NCI-H1105 treated with DMSO at 0.1 percent for 48 hours (cell line): ENCODE data around the gene BTN1A1.
A peak's percentile ranks its signal among the peaks of the same experiment; 100 is the strongest.
"Not testable (repeated sequence)": the region's sequence is repeated elsewhere in the genome, so short reads cannot be mapped to it uniquely, and the experiment has no call there.

Experiments
- DNase-seq: peaks from one replicate; lab custom pipeline; 2025; lab: John Stamatoyannopoulos, UW

BTN1A1 gene

DNA sequence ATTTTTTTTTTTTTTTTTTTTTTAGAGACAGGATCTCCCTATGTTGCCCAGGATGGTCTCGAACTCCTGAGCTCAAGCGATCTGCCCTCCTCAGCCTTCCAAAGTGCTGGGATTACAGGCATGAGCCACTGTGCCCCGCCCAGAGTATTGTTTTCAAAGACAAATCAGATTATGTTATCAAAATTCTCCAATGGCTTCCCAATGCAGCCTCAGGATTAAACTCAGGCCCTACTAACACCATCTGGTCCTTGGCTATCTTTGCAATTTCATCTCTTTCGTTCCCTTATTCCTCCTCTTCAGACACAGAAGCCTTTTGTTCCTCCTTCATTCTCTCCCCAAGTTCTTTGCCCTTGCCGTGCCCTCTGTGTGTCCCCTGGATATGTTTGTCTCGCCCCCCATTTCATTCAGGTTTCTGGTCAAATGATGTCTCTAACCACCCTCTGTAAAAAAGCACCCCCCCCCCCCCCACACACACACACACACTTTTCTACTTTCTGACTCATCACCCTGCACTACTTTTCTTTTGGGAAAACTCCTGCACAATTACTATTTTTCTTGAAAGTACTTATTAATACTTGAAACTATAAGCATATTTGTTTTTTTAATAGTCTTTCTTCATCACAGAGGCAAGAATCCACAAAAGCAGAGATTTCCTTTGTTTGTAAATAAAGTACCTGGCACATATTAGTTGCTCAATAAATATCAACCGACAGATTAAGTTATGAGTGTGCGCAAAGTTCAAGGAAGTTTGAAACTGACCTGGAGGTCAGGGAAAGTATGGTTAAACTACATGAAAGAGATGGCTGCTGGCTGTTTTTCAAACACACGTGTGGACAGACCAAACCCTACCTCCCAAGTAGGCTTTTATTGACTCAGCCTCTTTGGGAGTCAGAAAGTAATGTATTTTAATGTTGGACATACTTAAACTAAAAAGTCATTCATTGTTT, 16.7 kb downstream of the BTN1A1 start:
- no peak for DNase-seq

- DNase-seq = no peak
Observed at GRCh38 chr6:26519359-26519758, 19.3 kb downstream of the BTN1A1 start.

- DNase-seq = peak; percentile 81
Observed at GRCh38 chr6:26520237-26520849, 20.2 kb downstream of the BTN1A1 start.

GRCh38 chr6:26520850-26521599, 20.9 kb downstream of the BTN1A1 start:
- DNase-seq = peak; percentile 83

GRCh38 chr6:26521600-26522391, 21.7 kb downstream of the BTN1A1 start:
- peak; percentile 57 for DNase-seq

- not testable (repeated sequence) for DNase-seq
Observed at GRCh38 chr6:26522486-26523228, 22.6 kb downstream of the BTN1A1 start.

- not testable (repeated sequence) for DNase-seq
Observed at GRCh38 chr6:26524314-26524713, 24.2 kb downstream of the BTN1A1 start.

DNA sequence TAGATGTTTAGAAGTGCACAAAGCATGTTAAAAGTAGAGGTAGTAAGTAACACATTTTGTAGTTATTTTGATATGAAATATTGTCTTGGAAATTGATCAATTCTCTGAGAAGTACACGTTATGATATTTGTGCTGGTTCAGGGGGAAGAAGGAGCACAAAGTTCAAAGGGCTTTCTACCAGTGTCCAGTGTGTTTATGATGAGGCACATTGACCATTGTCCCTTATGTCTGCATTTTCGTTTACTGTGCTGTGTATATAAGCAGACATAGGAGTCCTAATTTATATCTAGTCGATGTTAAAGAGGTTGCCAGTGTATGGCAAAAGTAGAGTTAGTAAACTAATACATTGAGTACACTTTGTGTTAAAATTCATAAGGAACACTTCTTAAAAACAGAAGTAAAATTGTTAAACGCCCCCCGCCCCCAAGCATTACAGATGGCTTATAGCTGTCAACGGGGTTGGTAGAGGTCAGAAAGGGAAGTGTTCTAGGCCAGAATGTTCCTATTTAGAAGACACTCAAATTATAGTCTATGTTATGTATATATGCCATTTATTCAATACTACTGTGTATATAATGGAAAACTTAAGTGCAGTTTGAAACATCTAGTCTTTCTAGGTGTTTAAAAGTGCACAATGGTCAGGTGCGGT, 24.7 kb downstream of the BTN1A1 start:
- no peak for DNase-seq

DNA sequence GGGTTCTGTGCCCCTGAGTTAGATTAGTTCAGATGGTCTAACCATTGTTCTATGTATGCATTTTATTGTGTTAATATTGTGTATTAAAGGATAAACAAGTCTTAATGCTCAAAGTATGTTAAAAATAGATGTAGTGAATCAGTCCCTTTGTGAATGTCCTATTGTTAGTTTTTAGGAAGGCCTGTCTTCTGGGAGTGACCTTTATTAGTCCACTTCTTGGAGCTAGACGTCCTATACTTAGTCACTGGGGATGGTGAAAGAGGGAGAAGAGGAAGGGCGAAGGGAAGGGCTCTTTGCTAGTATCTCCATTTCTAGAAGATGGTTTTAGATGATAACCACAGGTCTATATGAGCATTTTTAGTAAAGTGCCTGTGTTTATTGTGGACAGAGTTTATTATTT, 25.7 kb downstream of the BTN1A1 start:
- DNase-seq = no peak

- no peak for DNase-seq
Observed at GRCh38 chr6:26526928-26527327, 26.8 kb downstream of the BTN1A1 start.

- no peak for DNase-seq
Observed at GRCh38 chr6:26530203-26530602, 30.1 kb downstream of the BTN1A1 start.

- DNase-seq = no peak
Observed at GRCh38 chr6:26531897-26532296, 31.8 kb downstream of the BTN1A1 start.

DNA sequence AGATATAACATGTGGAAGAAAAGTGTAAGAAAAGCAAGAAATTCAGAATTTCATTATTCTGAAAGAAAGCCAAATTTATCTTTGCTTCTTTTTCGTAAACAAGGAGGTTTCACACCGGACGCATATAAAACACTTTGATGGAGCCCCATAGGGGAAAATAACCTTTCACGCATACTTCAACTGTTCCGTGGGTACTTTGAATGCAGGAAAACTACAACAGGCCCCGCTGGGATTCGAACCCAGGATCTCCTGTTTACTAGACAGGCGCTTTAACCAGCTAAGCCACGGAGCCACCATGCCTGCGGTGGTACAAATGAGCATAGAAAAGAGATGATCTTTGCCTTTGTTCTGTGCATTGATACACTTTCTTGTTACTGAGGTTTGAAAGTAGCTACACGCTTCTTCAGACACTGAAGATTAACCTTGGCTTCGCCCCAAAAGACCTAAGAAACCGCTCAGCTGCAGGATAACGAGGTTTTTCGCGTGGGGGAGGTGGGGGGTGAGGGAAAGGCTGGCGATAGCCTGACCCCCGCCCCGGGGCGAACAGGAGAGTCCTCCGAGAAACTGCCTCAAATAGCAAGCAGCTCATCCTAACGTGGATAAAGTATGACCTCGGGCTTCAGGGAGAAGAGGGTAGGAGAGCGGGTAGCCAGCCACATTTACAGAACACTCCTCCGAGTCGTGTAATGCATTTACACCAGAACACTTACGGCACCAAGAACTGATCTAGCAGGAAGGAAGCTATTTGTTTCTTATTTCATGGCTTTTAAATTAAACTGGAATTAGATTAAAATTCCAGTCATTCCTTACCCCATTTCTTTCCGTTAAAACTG, 32.8 kb downstream of the BTN1A1 start:
- DNase-seq = peak; percentile 89

DNA sequence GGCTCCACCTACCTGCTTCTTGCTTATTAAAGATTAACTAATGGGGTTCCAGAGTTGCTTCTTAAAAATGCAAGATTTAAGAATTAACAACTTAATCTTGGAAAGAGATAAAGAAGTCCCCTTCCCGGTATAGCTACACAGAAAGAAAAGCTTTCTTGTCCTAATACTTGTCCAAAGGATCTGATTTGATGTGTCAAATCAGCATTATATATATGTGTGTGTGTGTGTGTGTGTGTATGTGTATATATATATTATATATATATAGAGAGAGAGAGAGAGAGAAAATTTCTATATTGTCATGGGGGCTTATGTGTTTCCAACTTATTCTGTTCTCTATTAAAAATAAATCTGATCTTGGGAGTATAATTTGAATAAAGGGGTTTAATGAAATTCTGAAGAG, 33.4 kb downstream of the BTN1A1 start:
- DNase-seq = no peak

- DNase-seq = no peak
Observed at GRCh38 chr6:26534681-26535465, 34.8 kb downstream of the BTN1A1 start.

DNA sequence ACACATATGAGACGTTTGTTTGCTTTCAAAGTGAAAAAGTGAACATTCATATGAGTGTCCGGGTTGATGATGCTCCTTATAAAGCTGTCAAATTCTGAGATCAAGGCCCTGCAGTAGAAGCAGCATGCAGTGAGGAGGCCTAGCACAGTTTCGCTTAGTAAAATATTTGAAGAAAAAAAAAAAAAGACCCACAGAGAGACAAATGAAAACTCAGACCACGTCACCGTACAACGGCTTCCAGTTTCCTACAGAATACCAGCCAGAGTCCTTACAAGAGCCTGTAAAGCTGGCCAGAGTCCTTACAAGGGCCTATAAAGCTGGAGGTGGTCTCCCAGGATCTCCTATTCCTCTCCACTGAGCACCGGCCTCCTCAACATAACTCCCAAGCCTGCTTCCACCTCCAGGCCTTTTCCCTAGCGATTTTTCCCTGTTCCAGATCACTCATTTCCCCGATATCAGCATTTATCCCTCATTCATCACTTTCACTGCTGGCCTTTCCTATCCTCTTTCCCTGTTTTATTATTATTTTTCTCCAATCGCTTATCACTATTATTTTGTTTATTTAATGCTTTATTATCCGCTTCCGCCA, 36.6 kb downstream of the BTN1A1 start:
- peak; percentile 70 for DNase-seq

GRCh38 chr6:26537160-26537845, 37.2 kb downstream of the BTN1A1 start:
- DNase-seq = peak; percentile 97
